ENCODE data around the gene AKAP8L. TPM values are rescaled to one million over a fixed set of nuclear protein-coding genes. Genes with fewer than 3 reads are reported as not detected.

Gene AKAP8L
- total RNA-seq, 1 experiment from 2014 or later, result 123 TPM

- no peak overlapping the region for H2BK15ac ChIP-seq (ENCODE audit: low read depth, low read length)
- H3K18ac ChIP-seq (ENCODE audit: insufficient read length, low read depth, low read length), result no peak overlapping the region
- H3K9me3 Mint-ChIP-seq, result no peaks in the 10 kb centered on the region
- no peak for DNase-seq
- H3K27me3 ChIP-seq (ENCODE audit: insufficient read depth, low read length), result no peaks in the 10 kb centered on the region
- no peak overlapping the region for H2AK5ac ChIP-seq (ENCODE audit: insufficient read length, low read length)
- H3K4me1 ChIP-seq (ENCODE audit: insufficient read depth, low read length), result no peaks in the 10 kb centered on the region
- no peaks in the 10 kb centered on the region; the same call in 1 of the 2 replicates for H3K27me3 Mint-ChIP-seq (ENCODE audit: low read depth)
- H4K5ac ChIP-seq (ENCODE audit: insufficient read length, low read depth, low read length), result no peak overlapping the region
- no peak overlapping the region for H3K14ac ChIP-seq (ENCODE audit: insufficient read depth, low read length)
- H3K4me1 Mint-ChIP-seq, result peaks cover 3 to 5% of the 10 kb centered on the region in 2 experiments
- WGBS (ENCODE audit: extremely low coverage, insufficient read length, low lambda C conversion rate), result no CpG with 5 or more reads among the region's 17 CpGs
- no peak overlapping the region for H3K27ac Mint-ChIP-seq
- peaks cover 49 to 72% (median 69%) of the 10 kb centered on the region in 3 experiments for H3K36me3 Mint-ChIP-seq (ENCODE audit: insufficient read depth in 1 of 3, low read depth in 3 of 3)
- no peak overlapping the region for H3K4ac ChIP-seq (ENCODE audit: low read depth, low read length)
- no peak overlapping the region for H3K27ac ChIP-seq (ENCODE audit: insufficient read length, low read depth, low read length)
- no peak overlapping the region for H3K9ac ChIP-seq (ENCODE audit: extremely low read depth, insufficient read length, low read length)
- no peaks in the 10 kb centered on the region for H3K9me3 ChIP-seq (ENCODE audit: control insufficient read depth, low read depth, low read length)
- H3K79me1 ChIP-seq (ENCODE audit: insufficient read depth, low read depth, low read length, poor library complexity, severe bottlenecking), result no peaks in the 10 kb centered on the region
- H3K23ac ChIP-seq (ENCODE audit: insufficient read length, low read depth, low read length), result no peak overlapping the region
- no peak overlapping the region for H4K91ac ChIP-seq (ENCODE audit: insufficient read length, low read depth, low read length)
- no peaks in the 10 kb centered on the region for H3K23me2 ChIP-seq (ENCODE audit: insufficient read length, low read depth, low read length, poor library complexity, severe bottlenecking)
- no peak overlapping the region for H3K4me3 Mint-ChIP-seq
- no peaks in the 10 kb centered on the region for H4K20me1 ChIP-seq (ENCODE audit: control insufficient read depth, insufficient read depth, insufficient read length)
- H4K8ac ChIP-seq (replicated peaks; ENCODE audit: insufficient read length, low read depth, low read length), result no peak overlapping the region
- H3K79me2 ChIP-seq (ENCODE audit: insufficient read depth, low read length), result peaks cover 15% of the 10 kb centered on the region; the same call in 1 of the 2 replicates
- no peak overlapping the region for H3T11ph ChIP-seq (ENCODE audit: low read length)
- H3K56ac ChIP-seq (ENCODE audit: insufficient read length, low read depth, low read length), result no peak overlapping the region
- no peak overlapping the region for H3K4me2 ChIP-seq (ENCODE audit: insufficient read depth, insufficient read length, low read length)
- no peak overlapping the region for H2BK12ac ChIP-seq (ENCODE audit: insufficient read length, low read depth, low read length)
- H2BK5ac ChIP-seq (ENCODE audit: insufficient read length, low read length), result no peak overlapping the region
- no peak overlapping the region for H2BK120ac ChIP-seq (ENCODE audit: low read depth, low read length, poor library complexity, severe bottlenecking)
- TF ChIP-seq, protein P1, sequence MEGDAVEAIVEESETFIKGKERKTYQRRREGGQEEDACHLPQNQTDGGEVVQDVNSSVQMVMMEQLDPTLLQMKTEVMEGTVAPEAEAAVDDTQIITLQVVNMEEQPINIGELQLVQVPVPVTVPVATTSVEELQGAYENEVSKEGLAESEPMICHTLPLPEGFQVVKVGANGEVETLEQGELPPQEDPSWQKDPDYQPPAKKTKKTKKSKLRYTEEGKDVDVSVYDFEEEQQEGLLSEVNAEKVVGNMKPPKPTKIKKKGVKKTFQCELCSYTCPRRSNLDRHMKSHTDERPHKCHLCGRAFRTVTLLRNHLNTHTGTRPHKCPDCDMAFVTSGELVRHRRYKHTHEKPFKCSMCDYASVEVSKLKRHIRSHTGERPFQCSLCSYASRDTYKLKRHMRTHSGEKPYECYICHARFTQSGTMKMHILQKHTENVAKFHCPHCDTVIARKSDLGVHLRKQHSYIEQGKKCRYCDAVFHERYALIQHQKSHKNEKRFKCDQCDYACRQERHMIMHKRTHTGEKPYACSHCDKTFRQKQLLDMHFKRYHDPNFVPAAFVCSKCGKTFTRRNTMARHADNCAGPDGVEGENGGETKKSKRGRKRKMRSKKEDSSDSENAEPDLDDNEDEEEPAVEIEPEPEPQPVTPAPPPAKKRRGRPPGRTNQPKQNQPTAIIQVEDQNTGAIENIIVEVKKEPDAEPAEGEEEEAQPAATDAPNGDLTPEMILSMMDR (conservative IDR thresholded peaks at IDR 0.05), result no peak
- H2AFZ ChIP-seq (ENCODE audit: low read length), result no peak overlapping the region
- H2BK20ac ChIP-seq (ENCODE audit: low read depth, low read length, poor library complexity, severe bottlenecking), result no peak overlapping the region
Measured at GRCh38 chr19:15371786-15372380, 46.9 kb downstream of the AKAP8L start.
